Lung (tissue), 12 donors: ENCODE results near the gene RHBDL2. TPM values are rescaled to one million over a fixed set of nuclear protein-coding genes. Genes with fewer than 3 reads are reported as not detected.

ENCODE experiments used
- ATAC-seq: fragments of 200-7000 bp; cut with Tn5 transposase; one replicate; pipeline ENCODE4 v1.9.1; 2020; ENCODE audit warnings: moderate number of reproducible peaks; ENCODE audit not compliant: insufficient read depth, low FRiP score
- DNase-seq, 3 donors: peaks; one replicate each; pipeline ENCODE4 v3.0.0-alpha.2; 2013 to 2017
- H3K27ac ChIP-seq, 2 donors: one replicate each; pipeline ENCODE4 v1.5.1; 2013; ENCODE audit warnings: mild to moderate bottlenecking in 2 of 2, moderate library complexity in 2 of 2, control low read depth in 1 of 2, inconsistent platforms in 1 of 2, low read depth in 1 of 2, low read length in 1 of 2
- H3K27me3 ChIP-seq, 3 donors: one replicate each; pipeline ENCODE4 v1.5.1; 2013; ENCODE audit warnings: low read length in 2 of 3; ENCODE audit not compliant: control insufficient read depth in 3 of 3, insufficient read depth in 3 of 3
- H3K36me3 ChIP-seq, 4 donors: one replicate each; pipeline ENCODE4 v1.5.1; 2013; ENCODE audit warnings: low read length in 4 of 4, mild to moderate bottlenecking in 1 of 4, moderate library complexity in 1 of 4; ENCODE audit not compliant: control insufficient read depth in 4 of 4, insufficient read depth in 4 of 4
- H3K4me1 ChIP-seq, 5 donors: one replicate each; pipeline ENCODE4 v1.5.1; 2013; ENCODE audit warnings: low read length in 5 of 5, mild to moderate bottlenecking in 2 of 5, moderate library complexity in 1 of 5; ENCODE audit not compliant: control insufficient read depth in 5 of 5, insufficient read depth in 5 of 5
- H3K4me3 ChIP-seq: one replicate; pipeline ENCODE4 v1.5.1; 2013; ENCODE audit warnings: mild to moderate bottlenecking, control low read depth, moderate library complexity
- H3K9ac ChIP-seq, 2 donors: one replicate each; pipeline ENCODE4 v1.5.1; 2013; ENCODE audit warnings: low read length in 2 of 2, control low read depth in 1 of 2; ENCODE audit not compliant: insufficient read depth in 1 of 2
- H3K9me3 ChIP-seq, 4 donors: one replicate each; pipeline ENCODE4 v1.5.1; 2013; ENCODE audit warnings: low read length in 3 of 4, mild to moderate bottlenecking in 1 of 4, moderate library complexity in 1 of 4; ENCODE audit not compliant: control insufficient read depth in 4 of 4, insufficient read depth in 3 of 4
- CTCF ChIP-seq: IDR thresholded peaks from 2 replicates; pipeline ENCODE4 v1.5.1; 2012; ENCODE audit warnings: mild to moderate bottlenecking; ENCODE audit errors: control extremely low read depth, extremely low read depth
- WGBS, 2 donors: extraction: QIAGEN DNeasy Blood & Tissue Kit; methylation state at CpG; one replicate each; pipeline ENCODE4 v1.1.7; 2013; 5-methylcytosine and 5-hydroxymethylcytosine counted together
- polyA plus RNA-seq, 2 donors: library from polyadenylated mRNA; stranded (reverse); fragments of 200-250 nt; gene quantifications; one replicate each; pipeline ENCODE4 v1.2.1, GENCODE V29; 2013
- total RNA-seq, 2 donors: library from RNA; depleted of rRNA in 1 of 2; stranded (reverse); fragments of >200 nt in 1 of 2; gene quantifications; one replicate each; pipeline ENCODE4 v1.2.1, GENCODE V29; 2014 to 2021
- donor health status: control.
- donor health status: control.
- donor health status: Bipolar disorder and iron deficiency.
- donor health status: healthy.
- donor health status: DM: yes; HTN: yes; CAD: no.

Gene RHBDL2
- total and polyA plus RNA-seq, 4 donors = 0.97 to 3.3 (median 1.2) TPM

- WGBS, 2 donors = 88% methylated on average over 13 of the region's 13 CpGs
- no peak for DNase-seq
Observed at GRCh38 chr1:38908821-38909220, 32.8 kb downstream of the RHBDL2 start.

GRCh38 chr1:38905985-38906384 lies 35.6 kb downstream of the RHBDL2 start:
- ATAC-seq = no peak
- no peaks in the 10 kb centered on the region for H3K4me1 ChIP-seq
- no peaks in the 10 kb centered on the region for H3K9me3 ChIP-seq
- H3K9ac ChIP-seq = no peak overlapping the region
- H3K36me3 ChIP-seq = no peaks in the 10 kb centered on the region
- WGBS, 2 donors = 78 to 91% methylated on average over 2 of the region's 2 CpGs
- H3K27ac ChIP-seq = no peak overlapping the region
- no peak for TF ChIP-seq CTCF
- H3K4me3 ChIP-seq = no peak overlapping the region
- H3K27me3 ChIP-seq = no peaks in the 10 kb centered on the region
- DNase-seq = no peak

More at GRCh38 chr1:38908821-38909220, 32.8 kb downstream of the RHBDL2 start:
- Histone ChIP-seq H3K4me3 (no peak overlapping the region), H3K9me3 (no peaks in the 10 kb centered on the region), H3K36me3 (no peaks in the 10 kb centered on the region), H3K27ac (no peak overlapping the region), H3K9ac (no peak overlapping the region), H3K4me1 (no peaks in the 10 kb centered on the region), H3K27me3 (no peaks in the 10 kb centered on the region)
- no peak for ATAC-seq
- TF ChIP-seq CTCF = no peak

- no peak overlapping the region for H3K27ac ChIP-seq
- H3K9ac ChIP-seq = no peak overlapping the region
- DNase-seq (no peak), ATAC-seq (no peak)
- WGBS, 2 donors = 83 to 91% methylated on average over 4 of the region's 4 CpGs
- no peak for TF ChIP-seq CTCF
- H3K27me3 ChIP-seq = no peaks in the 10 kb centered on the region
- no peaks in the 10 kb centered on the region for H3K4me1 ChIP-seq
- H3K4me3 ChIP-seq = no peak overlapping the region
- peaks cover 0 to 3% (median 0%) of the 10 kb centered on the region in 4 donors for H3K9me3 ChIP-seq
- H3K36me3 ChIP-seq = no peaks in the 10 kb centered on the region
Observed at GRCh38 chr1:38899560-38899959, 42.1 kb downstream of the RHBDL2 start.

- Histone ChIP-seq H3K36me3 (no peaks in the 10 kb centered on the region), H3K9me3 (peaks cover 0 to 3% (median 0%) of the 10 kb centered on the region in 4 donors), H3K9ac (no peak overlapping the region), H3K27me3 (no peaks in the 10 kb centered on the region), H3K4me3 (no peak overlapping the region), H3K4me1 (no peaks in the 10 kb centered on the region), H3K27ac (no peak overlapping the region)
- DNase-seq (no peak), ATAC-seq (no peak)
- TF ChIP-seq CTCF = no peak
Observed at GRCh38 chr1:38898653-38899230, 42.9 kb downstream of the RHBDL2 start.
